HEK293T (cell line): ENCODE data around the gene SIGLEC10.

Experiments
- CTCF ChIA-PET: fragments of 350-600 bp; formaldehyde crosslinking; extraction: SDS; loops from one replicate; lab custom pipeline; 2021; ENCODE audit warnings: antibody characterized with exemption, inconsistent platforms; lab: Yijun Ruan, JAX
- POLR2A ChIA-PET: fragments of 350-600 bp; formaldehyde crosslinking; extraction: SDS; loops from one replicate; lab custom pipeline; 2020; ENCODE audit warnings: antibody characterized with exemption, inconsistent platforms; lab: Yijun Ruan, JAX
- DNase-seq: peaks from one replicate; pipeline ENCODE4 v3.0.0; 2012; ENCODE audit warnings: mixed read lengths; ENCODE audit errors: extremely low spot score
- ARNT ChIP-seq: fragments of 450-650 bp; IDR thresholded peaks from 2 replicates; pipeline ENCODE4 v1.6.1; 2017; ENCODE audit warnings: mild to moderate bottlenecking
- BHLHE40 ChIP-seq: fragments of 450-650 bp; IDR thresholded peaks from 2 replicates; pipeline ENCODE4 v1.6.1; 2016; ENCODE audit warnings: mild to moderate bottlenecking, moderate library complexity, borderline replicate concordance
- CTBP1 ChIP-seq: fragments of 450-650 bp; IDR thresholded peaks from 2 replicates; pipeline ENCODE4 v1.6.1; 2016; ENCODE audit warnings: borderline replicate concordance
- ELF4 ChIP-seq: fragments of 450-650 bp; IDR thresholded peaks from 2 replicates; pipeline ENCODE4 v1.6.1; 2017; ENCODE audit warnings: antibody characterized with exemption
- FOXA1 ChIP-seq: fragments of 450-650 bp; IDR thresholded peaks from 2 replicates; pipeline ENCODE4 v1.6.1; 2016; ENCODE audit warnings: mild to moderate bottlenecking
- FOXK2 ChIP-seq: fragments of 450-650 bp; IDR thresholded peaks from 2 replicates; pipeline ENCODE4 v1.6.1; 2016; ENCODE audit warnings: mild to moderate bottlenecking
- FOXM1 ChIP-seq: fragments of 450-650 bp; IDR thresholded peaks from 2 replicates; pipeline ENCODE4 v1.6.1; 2017; ENCODE audit warnings: mild to moderate bottlenecking, borderline replicate concordance
- HDGF ChIP-seq: fragments of 450-650 bp; IDR thresholded peaks from 2 replicates; pipeline ENCODE4 v1.6.1; 2017; ENCODE audit warnings: antibody characterized with exemption, borderline replicate concordance
- L3MBTL2 ChIP-seq: fragments of 450-650 bp; conservative IDR thresholded peaks from 2 replicates; pipeline ENCODE4 v1.6.1; 2016; ENCODE audit warnings: mild to moderate bottlenecking
- LEF1 ChIP-seq: fragments of 450-650 bp; IDR thresholded peaks from 2 replicates; pipeline ENCODE4 v1.6.1; 2017; ENCODE audit warnings: mild to moderate bottlenecking, borderline replicate concordance
- NFRKB ChIP-seq: fragments of 450-650 bp; IDR thresholded peaks from 2 replicates; pipeline ENCODE4 v1.6.1; 2016; ENCODE audit warnings: mild to moderate bottlenecking, moderate library complexity
- PKNOX1 ChIP-seq: fragments of 450-650 bp; IDR thresholded peaks from 2 replicates; pipeline ENCODE4 v1.6.1; 2016
- SP1 ChIP-seq: fragments of 450-650 bp; IDR thresholded peaks from 2 replicates; pipeline ENCODE4 v1.6.1; 2017
- SUZ12 ChIP-seq: fragments of 450-650 bp; IDR thresholded peaks from 2 replicates; pipeline ENCODE4 v1.6.1; 2016; ENCODE audit warnings: mild to moderate bottlenecking
- TARDBP ChIP-seq: fragments of 450-650 bp; IDR thresholded peaks from 2 replicates; pipeline ENCODE4 v1.6.1; 2016
- ZNF384 ChIP-seq: fragments of 450-650 bp; IDR thresholded peaks from 2 replicates; pipeline ENCODE4 v1.6.1; 2016

Gene SIGLEC10

GRCh38 chr19:51368366-51369282, 48.8 kb downstream of the SIGLEC10 start, which contains the start of gene CLDND2:
Gene CLDND2, minus strand, starts transcription at chr19:51369003. Its CDS starts 426 bp downstream, at chr19:51368577.
- DNase-seq, result no peak
- POLR2A ChIA-PET, result interaction anchor here (0.9 to 1.7 kb wide), 11 partner anchors 14 to 48 kb away, joined by 3 to 40 read pairs (median 4); partner anchors contain the start of genes SIGLEC10 and VSIG10L
- CTCF ChIA-PET, result no interaction called here
- TF ChIP-seq TARDBP, result no peak
- no peak for TF ChIP-seq LEF1
- TF ChIP-seq SUZ12, result no peak
- TF ChIP-seq HDGF, result no peak
- no peak for TF ChIP-seq NFRKB
- no peak for TF ChIP-seq L3MBTL2
- TF ChIP-seq SP1, result no peak
- no peak for TF ChIP-seq PKNOX1
- TF ChIP-seq FOXK2, result no peak
- no peak for TF ChIP-seq ARNT
- TF ChIP-seq CTBP1, result no peak
- TF ChIP-seq ZNF384, result no peak
- no peak for TF ChIP-seq BHLHE40
- TF ChIP-seq FOXM1, result no peak
- no peak for TF ChIP-seq FOXA1
- no peak for TF ChIP-seq ELF4

GRCh38 chr19:51367565-51368365, 49.7 kb downstream of the SIGLEC10 start:
- ChIA-PET CTCF (no interaction called here), POLR2A (interaction anchor here (0.6 to 1.7 kb wide), 15 partner anchors 9 to 226 kb away, joined by 3 to 40 read pairs (median 4); partner anchors contain the start of genes C19orf84, SIGLEC10 and VSIG10L)
- no peak for TF ChIP-seq LEF1
- TF ChIP-seq L3MBTL2, result peak; percentile 73
- no peak for TF ChIP-seq SUZ12
- peak; percentile 96 for DNase-seq

GRCh38 chr19:51367255-51367564, 50.2 kb downstream of the SIGLEC10 start:
- no peak for TF ChIP-seq HDGF
- TF ChIP-seq FOXA1, result no peak
- no peak for TF ChIP-seq NFRKB
- no peak for TF ChIP-seq ELF4
- no peak for TF ChIP-seq ARNT
- no peak for TF ChIP-seq BHLHE40
- CTCF ChIA-PET, result no interaction called here
- DNase-seq, result no peak
- POLR2A ChIA-PET, result interaction anchor here (0.6 to 1.7 kb wide), 11 partner anchors 8 to 226 kb away, joined by 3 to 40 read pairs (median 4); partner anchors contain the start of genes C19orf84, SIGLEC10 and VSIG10L

GRCh38 chr19:51366389-51367254, 50.8 kb downstream of the SIGLEC10 start:
- DNase-seq, result peak; percentile 93
- TF ChIP-seq FOXM1 (no peak), ZNF384 (no peak), L3MBTL2 (peak; percentile 58; the same call in 1 of the 2 replicates), FOXA1 (no peak)
- CTCF ChIA-PET, result interaction anchor here (1.5 kb wide), 1 partner anchor 27 kb away, joined by 6 read pairs; no protein-coding TSS in a partner anchor
- POLR2A ChIA-PET, result interaction anchor here (1.0 to 1.7 kb wide), 12 partner anchors 10 to 227 kb away, joined by 3 to 40 read pairs (median 6); partner anchors contain the start of genes C19orf84, SIGLEC10 and VSIG10L

DNA sequence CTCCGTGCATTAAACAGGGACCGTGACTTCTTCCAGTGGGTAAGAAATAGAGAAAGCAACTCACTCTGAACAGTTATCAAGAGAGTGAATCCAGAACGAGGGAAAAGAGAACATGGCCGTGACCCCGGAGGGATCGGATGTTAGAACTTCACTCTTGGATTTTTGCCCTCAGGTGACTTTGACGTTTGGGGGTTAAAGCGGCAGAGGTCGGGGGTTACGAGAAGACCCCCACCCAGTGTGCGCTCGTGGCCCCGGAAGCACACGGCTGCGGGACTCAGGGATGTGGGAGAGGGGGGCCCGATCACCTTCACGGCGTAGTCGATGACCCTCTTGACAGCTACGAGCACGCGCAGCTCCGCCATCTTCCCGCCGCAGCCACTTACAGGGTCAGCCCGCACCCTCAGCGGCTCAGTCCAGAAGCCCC, 51.5 kb downstream of the SIGLEC10 start, which contains the start of gene ETFB:
Gene ETFB, minus strand, starts transcription at position 424 of the 424 bp plus-strand sequence. Its CDS starts 62 bp downstream, at position 362.
- ChIA-PET POLR2A (interaction anchor here (0.9 to 1.5 kb wide), 7 partner anchors 9 to 32 kb away, joined by 3 to 15 read pairs (median 5); partner anchors contain the start of gene VSIG10L), CTCF (interaction anchor here (1.5 kb wide), 1 partner anchor 27 kb away, joined by 6 read pairs; no protein-coding TSS in a partner anchor)
- no peak for DNase-seq
- TF ChIP-seq NFRKB (no peak), L3MBTL2 (peak; percentile 65)

GRCh38 chr19:51365211-51365964, 52.1 kb downstream of the SIGLEC10 start:
- POLR2A ChIA-PET, result interaction anchor here (0.7 to 1.5 kb wide), 8 partner anchors 8 to 32 kb away, joined by 3 to 15 read pairs (median 5); partner anchors contain the start of gene VSIG10L
- DNase-seq, result no peak
- CTCF ChIA-PET, result interaction anchor here (1.5 kb wide), 1 partner anchor 26 kb away, joined by 6 read pairs; no protein-coding TSS in a partner anchor
- TF ChIP-seq L3MBTL2, result no peak
- TF ChIP-seq TARDBP, result no peak
- no peak for TF ChIP-seq LEF1
- no peak for TF ChIP-seq BHLHE40
- no peak for TF ChIP-seq PKNOX1
- no peak for TF ChIP-seq CTBP1
- no peak for TF ChIP-seq SP1
- no peak for TF ChIP-seq ARNT
- no peak for TF ChIP-seq SUZ12
- no peak for TF ChIP-seq ELF4
